Natural killer cell (primary cell): ENCODE results near the gene POLRMT. TPM values are rescaled to one million over a fixed set of nuclear protein-coding genes. Genes with fewer than 3 reads are reported as not detected.
A peak's percentile ranks its signal among the peaks of the same experiment; 100 is the strongest.

Experiments used
- ATAC-seq, 3 donors: fragments of 150-1000 bp in 2 of 3; fragments of 200-7000 bp in 1 of 3; cut with Tn5 transposase; 1 replicate in 1 of 3; 2 replicates in 2 of 3; pipeline ENCODE4 v1.10.0; 2021; ENCODE audit warnings: mild to moderate bottlenecking in 2 of 3, moderate library complexity in 2 of 3
- DNase-seq, 2 donors: peaks; one replicate each; pipeline versions ENCODE4 v3.0.0 to v3.0.0-alpha.2; 2013 to 2021; ENCODE audit warnings: mixed read lengths in 1 of 2
- H3K27ac ChIP-seq: one replicate; pipeline ENCODE4 v1.5.1; 2013; ENCODE audit warnings: mild to moderate bottlenecking, low read length
- H3K27me3 ChIP-seq: one replicate; pipeline ENCODE4 v1.6.1; 2013; ENCODE audit warnings: low read length; ENCODE audit not compliant: control insufficient read depth, insufficient read depth
- H3K36me3 ChIP-seq: one replicate; pipeline ENCODE4 v1.6.1; 2013; ENCODE audit warnings: low read length; ENCODE audit not compliant: control insufficient read depth, insufficient read depth
- H3K4me1 ChIP-seq: one replicate; pipeline ENCODE4 v1.6.1; 2013; ENCODE audit warnings: low read length; ENCODE audit not compliant: control insufficient read depth, insufficient read depth
- H3K4me3 ChIP-seq: one replicate; pipeline ENCODE4 v1.5.1; 2013; ENCODE audit warnings: low read length
- H3K9me3 ChIP-seq: one replicate; pipeline ENCODE4 v1.6.1; 2013; ENCODE audit warnings: low read length; ENCODE audit not compliant: control insufficient read depth, insufficient read depth
- H3K27ac Mint-ChIP-seq, 2 donors: one replicate each; pipeline ENCODE4 v1.8.0; 2022; ENCODE audit warnings: mild to moderate bottlenecking in 2 of 2, mixed read lengths in 2 of 2, moderate library complexity in 1 of 2
- H3K27me3 Mint-ChIP-seq, 2 donors: one replicate each; pipeline ENCODE4 v1.8.0; 2022; ENCODE audit warnings: low read depth in 2 of 2, mixed read lengths in 2 of 2
- H3K36me3 Mint-ChIP-seq: one replicate; pipeline ENCODE4 v1.8.0; 2022; ENCODE audit warnings: mixed read lengths
- H3K4me1 Mint-ChIP-seq, 2 donors: one replicate each; pipeline ENCODE4 v1.8.0; 2022; ENCODE audit warnings: mixed read lengths in 2 of 2
- H3K4me3 Mint-ChIP-seq: one replicate; pipeline ENCODE4 v1.8.0; 2022; ENCODE audit warnings: mild to moderate bottlenecking, moderate library complexity, mixed read lengths
- H3K9me3 Mint-ChIP-seq, 2 donors: one replicate each; pipeline ENCODE4 v1.8.0; 2022; ENCODE audit warnings: mixed read lengths in 2 of 2
- CTCF ChIP-seq: fragments of 200-600 bp; IDR thresholded peaks from one replicate; pipeline ENCODE4 v1.8.0; 2022; ENCODE audit warnings: antibody characterized with exemption
- WGBS: methylation state at CpG from one replicate; pipeline ENCODE4 v1.1.7; 2013; ENCODE audit warnings: missing lambda C conversion rate; ENCODE audit not compliant: insufficient coverage; 5-methylcytosine and 5-hydroxymethylcytosine counted together
- intact Hi-C: fragments of 100-400 bp; cut with micrococcal nuclease; formaldehyde crosslinking; loops from one replicate; pipeline ENCODE4 v1.14.2; 2022
- total RNA-seq, 4 donors: library from RNA; stranded (reverse); fragments of 120-200 nt in 1 of 4; gene quantifications; one replicate each; pipeline versions ENCODE4 v1.2.3 to v1.2.4, GENCODE V29; 2013 to 2022

POLRMT gene
- total RNA-seq, 3 donors from 2014 or later (not counting 1 experiment from before 2014, with no cell fraction given): 57.2 to 58.5 (median 57.6) TPM

GRCh38 chr19:652467-653389 lies 19.4 kb upstream of the POLRMT start:
- Mint-ChIP-seq H3K4me1 (peaks cover 21 to 29% of the 10 kb centered on the region in 2 donors), H3K36me3 (no peaks in the 10 kb centered on the region), H3K27me3 (no peaks in the 10 kb centered on the region), H3K9me3 (no peaks in the 10 kb centered on the region), H3K27ac (peak overlapping the region in 1 of 2 donors; percentile 16), H3K4me3 (no peak overlapping the region)
- Histone ChIP-seq H3K4me1 (peaks cover 58% of the 10 kb centered on the region), H3K36me3 (peaks cover 70% of the 10 kb centered on the region), H3K27ac (no peak overlapping the region), H3K4me3 (no peak overlapping the region), H3K9me3 (no peaks in the 10 kb centered on the region), H3K27me3 (no peaks in the 10 kb centered on the region)
- no peak for TF ChIP-seq CTCF
- no peak for ATAC-seq
- intact Hi-C loops: no loop called here
- WGBS: 92% methylated on average over 54 of the region's 54 CpGs
- DNase-seq: no peak

- Mint-ChIP-seq H3K9me3 (no peaks in the 10 kb centered on the region), H3K4me3 (no peak overlapping the region), H3K27ac (no peak overlapping the region), H3K4me1 (peaks cover 21 to 22% of the 10 kb centered on the region in 2 donors), H3K27me3 (no peaks in the 10 kb centered on the region), H3K36me3 (no peaks in the 10 kb centered on the region)
- Histone ChIP-seq H3K27ac (no peak overlapping the region), H3K27me3 (no peaks in the 10 kb centered on the region), H3K36me3 (peaks cover 71% of the 10 kb centered on the region), H3K9me3 (no peaks in the 10 kb centered on the region), H3K4me3 (no peak overlapping the region), H3K4me1 (peaks cover 50% of the 10 kb centered on the region)
- 89% methylated on average over 24 of the region's 24 CpGs for WGBS
- DNase-seq (no peak), ATAC-seq (no peak)
- intact Hi-C loops: no loop called here
- TF ChIP-seq CTCF: no peak
Observed at GRCh38 chr19:651991-652390, 18.7 kb upstream of the POLRMT start.

GRCh38 chr19:651114-651818 lies 17.9 kb upstream of the POLRMT start:
- Histone ChIP-seq H3K9me3 (no peaks in the 10 kb centered on the region), H3K36me3 (peaks cover 69% of the 10 kb centered on the region), H3K4me1 (peaks cover 43% of the 10 kb centered on the region), H3K27ac (no peak overlapping the region), H3K4me3 (no peak overlapping the region), H3K27me3 (no peaks in the 10 kb centered on the region)
- Mint-ChIP-seq H3K4me3 (no peak overlapping the region), H3K9me3 (no peaks in the 10 kb centered on the region), H3K27ac (no peak overlapping the region), H3K27me3 (no peaks in the 10 kb centered on the region), H3K4me1 (peaks cover 18 to 20% of the 10 kb centered on the region in 2 donors), H3K36me3 (no peaks in the 10 kb centered on the region)
- ATAC-seq: no peak
- intact Hi-C loops: no loop called here
- no peak for TF ChIP-seq CTCF
- DNase-seq: no peak
- WGBS: 96% methylated on average over 58 of the region's 58 CpGs
